WTC11 (cell line): ENCODE measurements around the gene BTBD7. TPM values are rescaled to one million over a fixed set of nuclear protein-coding genes. Genes with fewer than 3 reads are reported as not detected.

Experiments used
- ATAC-seq: fragments of 200-7000 bp; cut with Tn5 transposase; 2 replicates; pipeline ENCODE4 v1.10.0; 2021; ENCODE audit warnings: mild to moderate bottlenecking, moderate library complexity
- CTCF ChIA-PET: fragments of 300-600 bp; sonication (Branson Sonifier 250); formaldehyde crosslinking; loops from one replicate; lab custom pipeline; 2021; ENCODE audit warnings: antibody characterized with exemption; lab: Charles Lee
- POLR2A ChIA-PET: fragments of 350-600 bp; sonication (Branson Sonifier 250); formaldehyde crosslinking; loops from one replicate; lab custom pipeline; 2021; ENCODE audit warnings: antibody characterized with exemption; lab: Charles Lee
- DNase-seq: peaks from one replicate; pipeline ENCODE4 v3.0.0; 2021; ENCODE audit warnings: low spot score
- H3K27ac Mint-ChIP-seq: 2 replicates; pipeline ENCODE4 v1.8.0; 2021; ENCODE audit warnings: mixed read lengths
- H3K27me3 Mint-ChIP-seq: 2 replicates; pipeline ENCODE4 v1.8.0; 2021; ENCODE audit warnings: low read depth, mild to moderate bottlenecking, moderate library complexity, mixed read lengths
- H3K36me3 Mint-ChIP-seq: 2 replicates; pipeline ENCODE4 v1.8.0; 2021; ENCODE audit warnings: mixed read lengths
- H3K4me1 Mint-ChIP-seq: 2 replicates; pipeline ENCODE4 v1.8.0; 2022; ENCODE audit warnings: mixed read lengths
- H3K4me3 Mint-ChIP-seq: 2 replicates; pipeline ENCODE4 v1.8.0; 2021; ENCODE audit warnings: mild to moderate bottlenecking, moderate library complexity, mixed read lengths
- H3K9me3 Mint-ChIP-seq: 2 replicates; pipeline ENCODE4 v1.8.0; 2021; ENCODE audit warnings: mixed read lengths
- ARID4B ChIP-seq: sonication (generic); formaldehyde crosslinking; IDR thresholded peaks from 2 replicates; pipeline ENCODE4 v1.8.0; 2023; ENCODE audit warnings: missing genetic modification reagents, mild to moderate bottlenecking, borderline replicate concordance
- CBFB ChIP-seq: sonication (generic); formaldehyde crosslinking; IDR thresholded peaks from 2 replicates; pipeline ENCODE4 v1.8.1; 2022; ENCODE audit warnings: mild to moderate bottlenecking, low read depth, missing genetic modification reagents
- CTCF ChIP-seq: fragments of 200-600 bp; IDR thresholded peaks from 2 replicates; pipeline ENCODE4 v1.8.0; 2022; ENCODE audit warnings: antibody characterized with exemption
- FOXK1 ChIP-seq: sonication (generic); formaldehyde crosslinking; IDR thresholded peaks from 2 replicates; pipeline ENCODE4 v1.8.0; 2022; ENCODE audit warnings: mild to moderate bottlenecking, moderate library complexity, missing genetic modification reagents
- MLX ChIP-seq: sonication (generic); formaldehyde crosslinking; IDR thresholded peaks from 2 replicates; pipeline ENCODE4 v1.8.1; 2023; ENCODE audit warnings: mild to moderate bottlenecking, missing genetic modification reagents, moderate library complexity
- NR1H2 ChIP-seq: sonication (generic); formaldehyde crosslinking; IDR thresholded peaks from 2 replicates; pipeline ENCODE4 v1.9.0; 2021; ENCODE audit warnings: mild to moderate bottlenecking, moderate library complexity, missing genetic modification reagents
- TCF7 ChIP-seq: sonication (generic); formaldehyde crosslinking; IDR thresholded peaks from 2 replicates; pipeline ENCODE4 v1.8.0; 2022; ENCODE audit warnings: mild to moderate bottlenecking, low read depth, missing genetic modification reagents, moderate library complexity
- TEAD1 ChIP-seq: sonication (generic); formaldehyde crosslinking; IDR thresholded peaks from 2 replicates; pipeline ENCODE4 v1.8.0; 2022; ENCODE audit warnings: mild to moderate bottlenecking, missing genetic modification reagents
- ZBTB21 ChIP-seq: sonication (generic); formaldehyde crosslinking; IDR thresholded peaks from 2 replicates; pipeline ENCODE4 v1.8.1; 2023; ENCODE audit warnings: mild to moderate bottlenecking, missing genetic modification reagents, borderline replicate concordance
- ZNF263 ChIP-seq: sonication (generic); formaldehyde crosslinking; IDR thresholded peaks from 2 replicates; pipeline ENCODE4 v1.8.1; 2022; ENCODE audit warnings: low read depth, mild to moderate bottlenecking, moderate library complexity, missing genetic modification reagents
- ZNF425 ChIP-seq: fragments of 250-450 bp; sonication (Bioruptor Pico); conservative IDR thresholded peaks from 2 replicates; pipeline ENCODE4 v1.9.0; 2021; ENCODE audit warnings: mild to moderate bottlenecking
- ZNF671 ChIP-seq: fragments of 250-450 bp; sonication (Bioruptor Pico); IDR thresholded peaks from 2 replicates; pipeline ENCODE4 v1.8.0; 2021; ENCODE audit warnings: mild to moderate bottlenecking
- ZSCAN18 ChIP-seq: fragments of 250-450 bp; sonication (Bioruptor Pico); IDR thresholded peaks from 2 replicates; pipeline ENCODE4 v2.1.2; 2022; ENCODE audit warnings: mild to moderate bottlenecking, moderate library complexity
- total RNA-seq: library from RNA; stranded (reverse); gene quantifications from 3 replicates; pipeline ENCODE4 v1.2.3, GENCODE V29; 2021

The BTBD7 gene
- total RNA-seq, 1 experiment from 2014 or later, result 34.1 TPM

- Mint-ChIP-seq H3K36me3 (peaks cover 47% of the 10 kb centered on the region), H3K27ac (no peak overlapping the region), H3K27me3 (no peaks in the 10 kb centered on the region)
- no peak for ATAC-seq
- TF ChIP-seq FOXK1 (CRISPR knock-in tag), result no peak
- TF ChIP-seq CTCF, result no peak
- TF ChIP-seq, all 79 proteins: peak for 0
- peaks cover 2% of the 10 kb centered on the region for H3K4me1 Mint-ChIP-seq
- no peak for DNase-seq
- H3K4me3 Mint-ChIP-seq, result no peak overlapping the region
- no peaks in the 10 kb centered on the region for H3K9me3 Mint-ChIP-seq
- ChIA-PET CTCF (no interaction called here), POLR2A (no interaction called here)
Measured at GRCh38 chr14:93246534-93246933, 86.3 kb downstream of the BTBD7 start.

GRCh38 chr14:93245764-93246420 lies 86.9 kb downstream of the BTBD7 start:
- H3K9me3 Mint-ChIP-seq, result no peaks in the 10 kb centered on the region
- H3K4me3 Mint-ChIP-seq, result no peak overlapping the region
- peaks cover 43% of the 10 kb centered on the region for H3K36me3 Mint-ChIP-seq
- TF ChIP-seq ZSCAN18 (CRISPR knock-in tag) (no peak), ARID4B (CRISPR knock-in tag) (no peak), TEAD1 (no peak), TCF7 (CRISPR knock-in tag) (no peak), ZNF671 (CRISPR knock-in tag) (no peak)
- ATAC-seq (no peak), DNase-seq (no peak)
- H3K27ac Mint-ChIP-seq, result no peak overlapping the region
- peaks cover 2% of the 10 kb centered on the region for H3K4me1 Mint-ChIP-seq
- ChIA-PET CTCF (interaction anchor here (0.7 kb wide), 1 partner anchor 38 kb away, joined by 4 read pairs; no protein-coding TSS in a partner anchor), POLR2A (no interaction called here)
- H3K27me3 Mint-ChIP-seq, result no peaks in the 10 kb centered on the region

- Mint-ChIP-seq H3K27ac (no peak overlapping the region), H3K36me3 (peaks cover 29% of the 10 kb centered on the region), H3K4me1 (no peaks in the 10 kb centered on the region), H3K4me3 (no peak overlapping the region), H3K9me3 (no peaks in the 10 kb centered on the region), H3K27me3 (no peaks in the 10 kb centered on the region)
- ChIA-PET POLR2A (no interaction called here), CTCF (no interaction called here)
- DNase-seq (no peak), ATAC-seq (no peak)
- TF ChIP-seq ZBTB21 (CRISPR knock-in tag) (no peak), ZNF263 (CRISPR knock-in tag) (no peak), NR1H2 (CRISPR knock-in tag) (no peak), CBFB (CRISPR knock-in tag) (no peak), ZNF425 (CRISPR knock-in tag) (no peak), MLX (no peak)
Measured at GRCh38 chr14:93240678-93241000, 92.2 kb downstream of the BTBD7 start.
